ENCODE data around the gene NDUFA11. TPM values are rescaled to one million over a fixed set of nuclear protein-coding genes. Genes with fewer than 3 reads are reported as not detected.
"Not testable (repeated sequence)": the region's sequence is repeated elsewhere in the genome, so short reads cannot be mapped to it uniquely, and the experiment has no call there.

NDUFA11 gene
- total RNA-seq, 6 experiments from 2014 or later: 277 to 334 (median 300) TPM

- peak; percentile 32 for DNase-seq
- Mint-ChIP-seq H3K4me1 (ENCODE audit: low read depth) (no peaks in the 10 kb centered on the region), H3K27ac (no peak overlapping the region), H3K9me3 (no peaks in the 10 kb centered on the region), H3K27me3 (ENCODE audit: insufficient read depth) (peaks cover 24% of the 10 kb centered on the region), H3K4me3 (no peak overlapping the region), H3K36me3 (ENCODE audit: low read depth) (no peaks in the 10 kb centered on the region)
- TF ChIP-seq CTCF (IDR thresholded peaks at IDR 0.05): no peak
These were observed 52.8 kb downstream of the NDUFA11 start for GRCh38 chr19:5850743-5851293.

GRCh38 chr19:5850189-5850588 lies 53.4 kb downstream of the NDUFA11 start:
- Mint-ChIP-seq H3K36me3 (ENCODE audit: low read depth) (no peaks in the 10 kb centered on the region), H3K4me3 (no peak overlapping the region), H3K9me3 (no peaks in the 10 kb centered on the region)

GRCh38 chr19:5848621-5849020 lies 55.0 kb downstream of the NDUFA11 start:
- H3K36me3 Mint-ChIP-seq (ENCODE audit: low read depth); H3K9me3 Mint-ChIP-seq; H3K4me3 Mint-ChIP-seq; H3K4me1 Mint-ChIP-seq (ENCODE audit: low read depth); H3K27ac Mint-ChIP-seq; DNase-seq: not testable (repeated sequence)
- H3K27me3 Mint-ChIP-seq (ENCODE audit: insufficient read depth): peaks cover 16% of the 10 kb centered on the region

More at GRCh38 chr19:5850189-5850588, 53.4 kb downstream of the NDUFA11 start:
- DNase-seq: no peak
- Mint-ChIP-seq H3K27me3 (ENCODE audit: insufficient read depth) (peaks cover 24% of the 10 kb centered on the region), H3K27ac (no peak overlapping the region), H3K4me1 (ENCODE audit: low read depth) (no peaks in the 10 kb centered on the region)
- no peak for TF ChIP-seq CTCF (IDR thresholded peaks at IDR 0.05)

GRCh38 chr19:5847846-5848245 lies 55.7 kb downstream of the NDUFA11 start:
- H3K27ac Mint-ChIP-seq; H3K36me3 Mint-ChIP-seq (ENCODE audit: low read depth); H3K4me3 Mint-ChIP-seq; H3K4me1 Mint-ChIP-seq (ENCODE audit: low read depth); H3K9me3 Mint-ChIP-seq; DNase-seq: not testable (repeated sequence)
- H3K27me3 Mint-ChIP-seq (ENCODE audit: insufficient read depth): peaks cover 13% of the 10 kb centered on the region

Other genes with a start within 250 kb of the NDUFA11 start
- 10 to 100 TPM; 77.9 to 91.6 (median 80.1) TPM for gene MICOS13, start 223.3 kb downstream of the NDUFA11 start, total RNA-seq (2021; fragmentation: NEBNext Ultra II Directional; extraction: Animal tissue kit (Norgen Biotek cat#: 25700))
- gene HSD11B1L, start 222.8 kb downstream of the NDUFA11 start, total RNA-seq (2021; fragmentation: NEBNext Ultra II Directional; extraction: Animal tissue kit (Norgen Biotek cat#: 25700)): 1 to 10 TPM; 3.5 to 9.1 (median 4.5) TPM
- gene RPL36, start 213.5 kb downstream of the NDUFA11 start, total RNA-seq (2021; fragmentation: NEBNext Ultra II Directional; extraction: Animal tissue kit (Norgen Biotek cat#: 25700)): 100 to 1,000 TPM; 712 to 903 (median 850) TPM
- 10 to 100 TPM; 67.9 to 86.0 (median 72.9) TPM for gene LONP1, start 183.6 kb downstream of the NDUFA11 start, total RNA-seq (2021; fragmentation: NEBNext Ultra II Directional; extraction: Animal tissue kit (Norgen Biotek cat#: 25700))
- not detected for gene CATSPERD, start 183.2 kb downstream of the NDUFA11 start, total RNA-seq (2021; fragmentation: NEBNext Ultra II Directional; extraction: Animal tissue kit (Norgen Biotek cat#: 25700))
- gene PRR22, start 119.0 kb downstream of the NDUFA11 start, total RNA-seq (2021; fragmentation: NEBNext Ultra II Directional; extraction: Animal tissue kit (Norgen Biotek cat#: 25700)): 1 to 10 TPM in 5 of 6 experiments, under 1 TPM in 1; 0.92 to 1.6 (median 1.4) TPM
- 10 to 100 TPM; 15.6 to 20.5 (median 18.3) TPM for gene DUS3L, start 112.6 kb downstream of the NDUFA11 start, total RNA-seq (2021; fragmentation: NEBNext Ultra II Directional; extraction: Animal tissue kit (Norgen Biotek cat#: 25700))
- gene NRTN, start 98.7 kb downstream of the NDUFA11 start, total RNA-seq (2021; fragmentation: NEBNext Ultra II Directional; extraction: Animal tissue kit (Norgen Biotek cat#: 25700)): not detected
- gene FUT6, start 64.1 kb downstream of the NDUFA11 start, total RNA-seq (2021; fragmentation: NEBNext Ultra II Directional; extraction: Animal tissue kit (Norgen Biotek cat#: 25700)): not detected
- not detected for gene FUT3, start 52.3 kb downstream of the NDUFA11 start, total RNA-seq (2021; fragmentation: NEBNext Ultra II Directional; extraction: Animal tissue kit (Norgen Biotek cat#: 25700))
- not detected for gene FUT5, start 33.2 kb downstream of the NDUFA11 start, total RNA-seq (2021; fragmentation: NEBNext Ultra II Directional; extraction: Animal tissue kit (Norgen Biotek cat#: 25700))
- 1 to 10 TPM; 1.8 to 2.4 (median 1.9) TPM for gene VMAC, start 1.1 kb upstream of the NDUFA11 start, total RNA-seq (2021; fragmentation: NEBNext Ultra II Directional; extraction: Animal tissue kit (Norgen Biotek cat#: 25700))
- 1 to 10 TPM; 2.2 to 2.7 (median 2.3) TPM for gene CAPS, start 10.5 kb upstream of the NDUFA11 start, total RNA-seq (2021; fragmentation: NEBNext Ultra II Directional; extraction: Animal tissue kit (Norgen Biotek cat#: 25700))
- 10 to 100 TPM; 57.6 to 80.9 (median 70.4) TPM for gene RANBP3, start 74.3 kb upstream of the NDUFA11 start, total RNA-seq (2021; fragmentation: NEBNext Ultra II Directional; extraction: Animal tissue kit (Norgen Biotek cat#: 25700))
- 1 to 10 TPM; 6.3 to 9.5 (median 6.9) TPM for gene RFX2, start 206.7 kb upstream of the NDUFA11 start, total RNA-seq (2021; fragmentation: NEBNext Ultra II Directional; extraction: Animal tissue kit (Norgen Biotek cat#: 25700))
- gene ACSBG2, start 231.9 kb upstream of the NDUFA11 start, total RNA-seq (2021; fragmentation: NEBNext Ultra II Directional; extraction: Animal tissue kit (Norgen Biotek cat#: 25700)): not detected

Data from HFFc6 (cell line).